PC-3 (cell line): ENCODE results near the gene NKIRAS2. TPM values are rescaled to one million over a fixed set of nuclear protein-coding genes. Genes with fewer than 3 reads are reported as not detected.

ENCODE experiments used
- ATAC-seq: fragments of 200-7000 bp; cut with Tn5 transposase; 2 replicates; pipeline ENCODE4 v1.9.1; 2020; ENCODE audit warnings: mild to moderate bottlenecking, moderate library complexity
- BruUV-seq: library from RNA; stranded (reverse); fragments of 400-500 nt; replicated peaks from 2 replicates; lab custom pipeline; 2021; lab: Mats Ljungman, UMichigan
- CTCF ChIA-PET: fragments of 300-600 bp; sonication (Branson Sonifier 250); formaldehyde crosslinking; loops from one replicate; lab custom pipeline; 2022; ENCODE audit warnings: antibody characterized with exemption; lab: Charles Lee
- POLR2A ChIA-PET: fragments of 300-600 bp; sonication (Branson Sonifier 250); formaldehyde crosslinking; loops from one replicate; lab custom pipeline; 2022; ENCODE audit warnings: antibody characterized with exemption; ENCODE audit not compliant: unreplicated experiment; lab: Charles Lee
- DNase-seq: peaks from one replicate; pipeline ENCODE4 v3.0.0-alpha.2; 2015
- H2AFZ ChIP-seq: fragments of 300-600 bp; sonication (generic); 2 replicates; pipeline ENCODE4 v1.6.0; 2016; ENCODE audit warnings: antibody characterized with exemption, low read length
- H3F3A ChIP-seq: fragments of 300-600 bp; sonication (generic); one replicate; pipeline ENCODE4 v1.6.0; 2017; ENCODE audit warnings: antibody characterized with exemption, low read length, control low read depth, mild to moderate bottlenecking; ENCODE audit not compliant: unreplicated experiment
- H3K27ac ChIP-seq: fragments of 300-600 bp; sonication (generic); 2 replicates; pipeline ENCODE4 v1.5.1; 2016; ENCODE audit warnings: mild to moderate bottlenecking, low read length
- H3K27me3 ChIP-seq: fragments of 300-600 bp; sonication (generic); 2 replicates; pipeline ENCODE4 v1.6.1; 2016; ENCODE audit warnings: low read length, mixed read lengths
- H3K36me3 ChIP-seq: fragments of 300-600 bp; sonication (generic); 2 replicates; pipeline ENCODE4 v1.6.1; 2016; ENCODE audit warnings: low read depth, mixed run types, low read length, mixed read lengths
- H3K4me1 ChIP-seq: fragments of 300-600 bp; sonication (generic); 2 replicates; pipeline ENCODE4 v1.5.1; 2016; ENCODE audit warnings: low read length; ENCODE audit not compliant: insufficient read depth
- H3K4me2 ChIP-seq: fragments of 300-600 bp; sonication (generic); 2 replicates; pipeline ENCODE4 v1.6.0; 2016; ENCODE audit warnings: low read length
- H3K4me3 ChIP-seq: fragments of 300-600 bp; sonication (generic); 2 replicates; pipeline ENCODE4 v1.5.1; 2016; ENCODE audit warnings: mild to moderate bottlenecking, low read length, mixed read lengths
- H3K79me2 ChIP-seq: fragments of 300-600 bp; sonication (generic); 2 replicates; pipeline ENCODE4 v1.6.1; 2017; ENCODE audit warnings: low read length, mixed read lengths
- H3K9ac ChIP-seq: fragments of 300-600 bp; sonication (generic); 2 replicates; pipeline ENCODE4 v1.6.0; 2016; ENCODE audit warnings: mild to moderate bottlenecking, low read length
- H3K9me2 ChIP-seq: fragments of 300-600 bp; sonication (generic); replicated peaks from 2 replicates; pipeline ENCODE4 v1.6.1; 2016; ENCODE audit warnings: mixed run types, low read length, mixed read lengths
- H3K9me3 ChIP-seq: fragments of 300-600 bp; sonication (generic); 2 replicates; pipeline ENCODE4 v1.6.1; 2016; ENCODE audit warnings: low read length, mixed read lengths
- H4K20me1 ChIP-seq: fragments of 300-600 bp; sonication (generic); 2 replicates; pipeline ENCODE4 v1.6.1; 2016; ENCODE audit warnings: low read length, mixed read lengths
- EZH2 ChIP-seq: fragments of 300-600 bp; sonication (generic); IDR thresholded peaks from one replicate; pipeline ENCODE4 v1.6.1; 2017; ENCODE audit warnings: antibody characterized with exemption, mild to moderate bottlenecking, low read length; ENCODE audit not compliant: unreplicated experiment
- EZH2phosphoT487 ChIP-seq: fragments of 300-600 bp; sonication (generic); IDR thresholded peaks from 2 replicates; pipeline ENCODE4 v1.6.1; 2018; ENCODE audit warnings: mild to moderate bottlenecking, antibody characterized with exemption, low read length, borderline replicate concordance
- intact Hi-C: fragments of 100-400 bp; cut with micrococcal nuclease; formaldehyde crosslinking; loops from 2 replicates; pipeline ENCODE4 v1.9.0; 2023
- total RNA-seq: library from RNA; depleted of rRNA; stranded (reverse); fragments of >200 nt; gene quantifications from 2 replicates; pipeline ENCODE4 v1.2.3, GENCODE V29; 2014
- TF ChIP-seq, protein P1 (sequence below): fragments of 300-600 bp; sonication (generic); conservative IDR thresholded peaks from 2 replicates; pipeline ENCODE4 v1.5.1; 2017; ENCODE audit warnings: antibody characterized with exemption, low read depth, mild to moderate bottlenecking, low read length

NKIRAS2 gene
- total RNA-seq, 1 experiment from 2014 or later: 39.4 TPM

DNA sequence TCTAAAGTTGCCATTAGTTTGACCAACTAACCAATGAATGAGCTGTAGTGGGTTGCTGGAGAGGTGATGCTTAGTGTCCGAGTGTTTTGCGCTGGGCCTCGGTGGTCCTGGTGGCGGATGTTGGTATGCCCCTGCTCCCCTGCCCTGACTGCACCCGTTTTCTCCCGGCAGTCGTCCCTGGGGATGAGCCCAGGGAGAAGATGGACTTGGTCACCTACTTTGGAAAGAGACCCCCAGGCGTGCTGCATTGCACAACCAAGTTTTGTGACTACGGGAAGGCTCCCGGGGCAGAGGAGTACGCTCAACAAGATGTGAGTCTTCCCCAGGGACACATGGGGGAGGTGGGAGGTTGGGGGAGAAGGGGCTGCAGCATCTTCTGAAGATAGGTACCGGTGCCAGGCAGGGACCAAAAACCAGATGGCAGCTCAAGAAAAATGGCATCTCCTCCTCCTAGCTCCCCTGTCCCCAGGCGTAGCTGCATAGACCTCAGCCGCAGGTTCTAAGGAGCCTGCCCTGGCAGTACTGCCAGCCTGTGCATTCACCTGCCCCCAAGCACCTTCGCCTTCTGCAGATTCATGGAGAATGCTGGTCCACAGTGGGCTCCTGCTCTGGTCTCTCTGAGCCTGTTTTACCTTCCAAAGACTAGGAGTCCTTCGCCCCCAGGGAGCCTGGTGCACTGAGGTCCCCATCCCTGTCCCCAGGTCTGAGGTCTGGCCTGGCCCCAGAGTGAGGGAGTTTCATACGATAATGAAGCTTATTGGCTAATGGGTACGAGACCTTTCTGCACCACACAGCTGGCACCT, 48.0 kb upstream of the NKIRAS2 start:
- peaks cover 53% of the 10 kb centered on the region for H3K79me2 ChIP-seq
- no peaks in the 10 kb centered on the region for H3K9me2 ChIP-seq
- no peak overlapping the region for H2AFZ ChIP-seq
- CTCF ChIA-PET: no interaction called here
- H4K20me1 ChIP-seq: peaks cover 12% of the 10 kb centered on the region
- H3K4me3 ChIP-seq: no peak overlapping the region
- peak overlapping the region; percentile 63 for H3K27ac ChIP-seq
- H3K9me3 ChIP-seq: no peaks in the 10 kb centered on the region
- H3K27me3 ChIP-seq: no peaks in the 10 kb centered on the region
- H3K4me1 ChIP-seq: peaks cover 33% of the 10 kb centered on the region
- intact Hi-C loops: no loop called here
- ATAC-seq (no peak), DNase-seq (no peak)
- no peaks in the 10 kb centered on the region for H3F3A ChIP-seq
- H3K9ac ChIP-seq: no peak overlapping the region
- TF ChIP-seq, protein P1, sequence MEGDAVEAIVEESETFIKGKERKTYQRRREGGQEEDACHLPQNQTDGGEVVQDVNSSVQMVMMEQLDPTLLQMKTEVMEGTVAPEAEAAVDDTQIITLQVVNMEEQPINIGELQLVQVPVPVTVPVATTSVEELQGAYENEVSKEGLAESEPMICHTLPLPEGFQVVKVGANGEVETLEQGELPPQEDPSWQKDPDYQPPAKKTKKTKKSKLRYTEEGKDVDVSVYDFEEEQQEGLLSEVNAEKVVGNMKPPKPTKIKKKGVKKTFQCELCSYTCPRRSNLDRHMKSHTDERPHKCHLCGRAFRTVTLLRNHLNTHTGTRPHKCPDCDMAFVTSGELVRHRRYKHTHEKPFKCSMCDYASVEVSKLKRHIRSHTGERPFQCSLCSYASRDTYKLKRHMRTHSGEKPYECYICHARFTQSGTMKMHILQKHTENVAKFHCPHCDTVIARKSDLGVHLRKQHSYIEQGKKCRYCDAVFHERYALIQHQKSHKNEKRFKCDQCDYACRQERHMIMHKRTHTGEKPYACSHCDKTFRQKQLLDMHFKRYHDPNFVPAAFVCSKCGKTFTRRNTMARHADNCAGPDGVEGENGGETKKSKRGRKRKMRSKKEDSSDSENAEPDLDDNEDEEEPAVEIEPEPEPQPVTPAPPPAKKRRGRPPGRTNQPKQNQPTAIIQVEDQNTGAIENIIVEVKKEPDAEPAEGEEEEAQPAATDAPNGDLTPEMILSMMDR: no peak
- TF ChIP-seq EZH2 (no peak), EZH2phosphoT487 (no peak)
- POLR2A ChIA-PET: interaction anchor here (0.7 kb wide), 1 partner anchor 46 kb away, joined by 3 read pairs; no protein-coding TSS in a partner anchor
- peak overlapping the region; percentile 42 for H3K4me2 ChIP-seq
- no TSS peak for BruUV-seq
- H3K36me3 ChIP-seq: peaks cover 23% of the 10 kb centered on the region

DNA sequence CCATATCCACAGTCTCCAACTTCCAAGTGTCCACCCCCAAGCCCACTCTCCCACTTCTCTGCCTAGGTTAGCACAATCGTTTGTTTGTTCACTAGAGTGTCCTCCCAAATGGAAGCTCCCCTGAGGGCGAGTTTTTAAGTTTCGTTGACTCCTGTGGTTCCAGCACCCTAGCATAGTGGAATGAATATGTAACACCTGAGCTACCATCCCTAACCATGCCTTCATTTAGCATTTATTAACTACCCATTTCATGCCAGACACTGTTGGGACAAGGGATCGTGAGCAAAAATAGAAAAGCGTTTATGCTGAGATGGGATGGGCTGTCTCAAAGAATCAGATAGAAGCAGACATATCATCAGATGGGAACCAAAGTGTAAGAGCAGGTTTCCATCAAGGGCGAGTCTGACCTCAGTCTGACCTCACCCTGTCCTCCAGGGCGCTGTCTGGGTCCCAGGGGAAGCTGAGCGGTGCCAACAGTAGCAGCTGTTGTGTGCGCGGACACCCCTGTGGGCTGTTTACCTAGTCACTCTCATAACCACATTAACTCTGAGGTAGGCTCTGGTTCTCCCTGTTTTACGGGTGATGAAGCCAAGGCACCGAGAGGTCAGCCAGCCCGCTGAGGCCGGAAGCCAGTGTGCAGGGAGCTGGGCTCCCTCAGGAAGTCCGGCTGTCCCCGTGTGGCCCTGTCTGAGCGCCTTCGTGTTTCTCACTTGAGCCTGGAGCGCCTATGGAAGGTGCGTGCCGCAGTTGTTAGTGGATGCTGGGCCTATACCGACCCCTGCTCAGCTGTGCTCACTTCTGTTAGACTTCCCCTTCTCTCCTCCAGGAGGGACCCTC, 47.1 kb upstream of the NKIRAS2 start:
- H3F3A ChIP-seq: no peaks in the 10 kb centered on the region
- H3K9ac ChIP-seq: no peak overlapping the region
- ChIA-PET CTCF (no interaction called here), POLR2A (interaction anchor here (0.6 to 0.7 kb wide), 3 partner anchors 46 to 451 kb away, joined by 3 to 4 read pairs (median 4); no protein-coding TSS in a partner anchor)
- 0 out of 2 replicates have a peak overlapping the region, but pooled peaks have one; percentile 26 for H3K4me3 ChIP-seq
- no peaks in the 10 kb centered on the region for H3K9me2 ChIP-seq
- H3K27ac ChIP-seq: peak overlapping the region; percentile 63
- no peak for TF ChIP-seq EZH2phosphoT487
- TF ChIP-seq, protein P1: no peak
- TF ChIP-seq EZH2: no peak
- peaks cover 45% of the 10 kb centered on the region for H3K79me2 ChIP-seq
- ATAC-seq (peak; percentile 72), DNase-seq (peak; percentile 80)
- H3K36me3 ChIP-seq: peaks cover 26% of the 10 kb centered on the region
- no peaks in the 10 kb centered on the region for H3K9me3 ChIP-seq
- intact Hi-C loops: no loop called here
- no peak overlapping the region for H2AFZ ChIP-seq
- BruUV-seq: no TSS peak
- H3K4me2 ChIP-seq: peak overlapping the region; percentile 42
- no peaks in the 10 kb centered on the region for H3K27me3 ChIP-seq
- peaks cover 35% of the 10 kb centered on the region for H3K4me1 ChIP-seq
- H4K20me1 ChIP-seq: peaks cover 12% of the 10 kb centered on the region
